GM12874 (cell line): ENCODE data around the gene LSM12.

Source experiments
- CTCF ChIP-seq: IDR thresholded peaks from 2 replicates; pipeline ENCODE4 v1.5.1; 2011; ENCODE audit warnings: low read depth, mild to moderate bottlenecking, control low read depth, low read length, moderate library complexity; ENCODE audit not compliant: insufficient read depth

The LSM12 gene

DNA sequence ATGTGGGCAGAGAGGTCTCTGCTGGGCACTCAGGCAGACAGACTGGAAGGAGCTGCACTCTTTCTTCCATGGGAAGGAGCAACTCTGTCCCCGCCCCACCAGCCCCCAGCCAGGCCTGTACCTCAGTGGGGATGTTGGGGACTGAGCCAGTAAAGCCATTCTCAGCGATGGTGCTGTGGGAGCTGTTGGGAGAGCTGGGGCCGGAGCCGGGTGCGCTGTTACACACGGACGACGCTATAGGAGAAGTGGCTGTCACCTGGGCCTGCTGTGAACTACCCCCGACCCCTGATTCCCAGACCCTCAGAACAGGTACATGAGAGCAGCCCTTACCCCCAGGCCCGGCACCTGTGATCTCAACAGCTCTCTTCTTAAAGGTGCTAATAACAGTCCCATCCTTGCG, 25.6 kb upstream of the LSM12 start:
- no peak for TF ChIP-seq CTCF

GRCh38 chr17:44091200-44091997, 24.9 kb upstream of the LSM12 start:
- TF ChIP-seq CTCF: no peak

- no peak for TF ChIP-seq CTCF
These were observed 21.8 kb upstream of the LSM12 start for GRCh38 chr17:44088254-44088653.

DNA sequence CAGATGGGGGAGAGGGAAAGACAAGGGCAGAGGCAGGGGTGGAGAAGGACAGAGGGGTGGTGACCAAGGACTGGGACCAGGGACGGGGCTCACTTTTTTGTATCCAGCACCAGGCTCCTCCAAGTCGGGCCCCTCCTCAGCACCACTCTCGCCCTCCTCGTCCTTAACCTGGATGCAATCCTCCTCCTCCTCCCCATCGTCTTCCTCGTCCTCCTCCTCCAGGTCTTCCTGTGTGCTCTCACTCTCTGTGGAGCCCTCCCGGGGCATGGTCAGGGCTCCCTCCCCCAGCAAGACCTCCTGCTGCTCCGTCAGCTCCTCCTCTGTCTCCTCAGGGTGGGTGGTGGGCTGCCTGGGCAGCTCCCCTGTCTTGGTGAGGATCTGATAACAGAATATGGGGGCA, 20.8 kb upstream of the LSM12 start:
- no peak for TF ChIP-seq CTCF

DNA sequence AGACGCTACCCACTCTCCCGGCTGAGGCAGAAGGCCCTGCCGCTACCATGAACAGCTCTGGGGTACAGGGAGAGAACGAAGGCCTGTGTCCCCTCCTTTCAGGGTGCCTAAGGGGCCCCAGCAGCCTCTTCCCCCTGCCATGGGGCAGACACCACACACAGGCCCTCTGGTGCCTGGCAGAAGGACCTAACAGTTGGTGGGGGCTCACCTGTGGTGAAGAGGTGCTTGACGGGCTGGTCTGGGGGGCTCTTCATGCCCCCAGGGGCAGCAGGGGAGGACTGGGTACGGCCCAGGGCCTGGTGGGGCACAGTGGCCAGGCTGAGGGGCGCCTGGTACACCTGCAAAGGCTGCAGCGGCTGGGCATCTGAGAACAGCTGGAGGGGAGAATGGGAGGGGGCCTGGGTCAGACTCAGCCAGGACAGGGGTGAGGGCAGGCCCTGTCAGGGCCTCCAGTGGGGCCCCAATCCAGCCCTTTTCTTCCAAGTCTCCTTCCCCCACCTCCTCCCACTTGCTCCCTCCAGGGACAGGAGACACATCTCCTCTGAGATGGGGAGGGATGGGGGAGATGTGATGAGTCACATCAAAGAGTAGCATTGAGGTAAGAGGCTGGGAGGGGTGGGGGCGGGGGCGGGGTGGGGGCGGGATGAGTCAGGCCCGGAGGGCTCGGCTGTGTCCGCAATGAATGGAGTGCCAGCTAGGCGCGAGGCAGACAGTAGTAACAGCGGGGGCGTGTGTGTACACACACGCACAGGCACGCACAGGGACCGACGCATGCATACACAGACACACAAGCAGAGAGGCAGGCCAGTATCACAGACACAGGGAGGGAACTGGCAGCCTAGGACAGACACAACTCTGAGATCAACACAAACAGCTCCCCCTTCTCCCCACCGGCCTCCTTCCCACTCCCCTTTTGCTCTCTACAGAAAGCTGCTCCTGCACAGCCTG, 20.2 kb upstream of the LSM12 start:
- TF ChIP-seq CTCF: no peak

- no peak for TF ChIP-seq CTCF
These were observed 19.4 kb upstream of the LSM12 start for GRCh38 chr17:44085908-44086307.

DNA sequence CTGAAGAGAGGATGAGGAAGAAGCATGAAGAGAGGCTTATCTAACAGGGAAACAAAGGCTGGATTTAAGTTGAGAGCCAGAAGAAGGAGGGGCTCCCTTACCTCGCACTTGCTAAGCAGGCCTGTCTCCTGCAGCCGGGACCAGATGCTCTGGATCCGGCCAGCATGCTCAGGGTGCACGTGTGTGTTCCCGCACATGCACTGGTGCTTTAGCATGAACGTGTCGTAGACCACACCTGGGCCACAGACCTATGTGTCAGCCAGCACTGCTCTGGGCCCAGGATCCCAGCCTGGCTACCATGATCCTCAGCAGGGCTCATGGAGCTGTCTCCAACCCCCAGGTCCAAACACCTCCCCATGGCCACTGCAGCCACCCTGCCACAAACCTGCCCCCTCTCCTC, 18.4 kb upstream of the LSM12 start:
- no peak for TF ChIP-seq CTCF
